Stimulated activated CD8-positive, alpha-beta memory T cell treated with anti-CD3 and anti-CD28 coated beads, Interleukin-12 subunit alpha, Interleukin-12 subunit beta, amount 100 ng/mL, for 24 hours (primary cell): Measurements from ENCODE around the gene MAPK8IP2.
"Not testable (repeated sequence)": the region's sequence is repeated elsewhere in the genome, so short reads cannot be mapped to it uniquely, and the experiment has no call there.

Experiments used
- DNase-seq: peaks from one replicate; pipeline ENCODE4 v3.0.0-alpha.2; 2020; ENCODE audit errors: extremely low read depth

The MAPK8IP2 gene

GRCh38 chr22:50635591-50635990 is 35.0 kb downstream of the MAPK8IP2 start:
- no peak for DNase-seq

GRCh38 chr22:50640296-50640695 is 39.7 kb downstream of the MAPK8IP2 start:
- not testable (repeated sequence) for DNase-seq

GRCh38 chr22:50640857-50641647 is 40.5 kb downstream of the MAPK8IP2 start:
- DNase-seq: no peak

GRCh38 chr22:50641696-50642607 is 41.4 kb downstream of the MAPK8IP2 start:
- DNase-seq: no peak

GRCh38 chr22:50643021-50643820 is 42.6 kb downstream of the MAPK8IP2 start:
- not testable (repeated sequence) for DNase-seq

GRCh38 chr22:50643821-50644101 is 43.2 kb downstream of the MAPK8IP2 start:
- not testable (repeated sequence) for DNase-seq

- DNase-seq: no peak
Observed at GRCh38 chr22:50653256-50653655, 52.7 kb downstream of the MAPK8IP2 start.

GRCh38 chr22:50654664-50655063 is 54.1 kb downstream of the MAPK8IP2 start:
- not testable (repeated sequence) for DNase-seq

- DNase-seq: no peak
Observed at GRCh38 chr22:50656122-50657070, 55.8 kb downstream of the MAPK8IP2 start.

GRCh38 chr22:50657925-50658324 is 57.3 kb downstream of the MAPK8IP2 start:
- DNase-seq: no peak

GRCh38 chr22:50659711-50660110 is 59.1 kb downstream of the MAPK8IP2 start:
- not testable (repeated sequence) for DNase-seq

GRCh38 chr22:50660306-50660705 is 59.7 kb downstream of the MAPK8IP2 start:
- DNase-seq: no peak
